HG03139 (cell line): Measurements from ENCODE around the gene WNT1.

Experiments used
- ATAC-seq: cut with Tn5 transposase; IDR thresholded peaks from one replicate; pipeline ENCODE4 v1.9.1; 2021; ENCODE audit not compliant: unreplicated experiment

WNT1 gene

DNA sequence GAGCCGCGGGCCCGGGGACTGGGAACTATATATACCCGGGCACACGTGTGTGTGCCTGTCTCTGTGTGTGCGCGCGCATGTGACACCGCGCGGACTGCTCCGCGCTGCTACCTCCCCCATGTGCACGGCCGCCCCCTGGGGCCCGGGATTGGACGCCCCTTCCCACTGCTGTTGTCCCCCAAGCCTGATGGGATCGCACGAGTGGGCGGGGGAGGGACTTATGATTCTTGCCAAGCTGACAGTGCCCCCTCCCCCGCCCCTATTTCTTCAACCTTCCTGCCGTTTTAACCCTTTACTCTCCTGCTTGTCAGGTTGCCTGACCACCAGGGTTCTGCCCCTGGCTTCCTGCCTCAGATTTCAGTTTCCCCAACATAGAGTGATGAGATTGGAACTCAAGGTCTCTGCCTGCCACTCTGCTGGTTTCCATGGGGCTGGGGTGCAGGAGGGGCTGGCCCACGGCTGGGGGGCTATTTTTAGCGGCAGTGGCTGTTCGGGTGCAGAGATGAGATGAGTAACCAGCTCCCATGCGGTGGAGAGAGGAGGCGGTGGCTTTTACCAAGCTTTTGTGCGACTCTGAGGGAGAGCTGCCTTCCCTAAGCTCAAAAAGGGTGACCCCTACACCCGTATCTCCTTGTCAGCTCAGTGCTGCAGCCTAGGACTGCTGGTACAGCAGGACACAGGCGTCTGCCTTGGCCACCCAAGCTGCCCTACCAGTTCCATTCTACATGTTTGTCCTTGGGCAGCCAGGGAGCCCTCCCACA is 21.4 kb downstream of the WNT1 start, which contains the start of gene DDN:
Gene DDN (minus strand): TSS at position 5 of the 761 bp plus-strand sequence. CDS start 88 bp downstream, outside the sequence.
- ATAC-seq: no peak

DNA sequence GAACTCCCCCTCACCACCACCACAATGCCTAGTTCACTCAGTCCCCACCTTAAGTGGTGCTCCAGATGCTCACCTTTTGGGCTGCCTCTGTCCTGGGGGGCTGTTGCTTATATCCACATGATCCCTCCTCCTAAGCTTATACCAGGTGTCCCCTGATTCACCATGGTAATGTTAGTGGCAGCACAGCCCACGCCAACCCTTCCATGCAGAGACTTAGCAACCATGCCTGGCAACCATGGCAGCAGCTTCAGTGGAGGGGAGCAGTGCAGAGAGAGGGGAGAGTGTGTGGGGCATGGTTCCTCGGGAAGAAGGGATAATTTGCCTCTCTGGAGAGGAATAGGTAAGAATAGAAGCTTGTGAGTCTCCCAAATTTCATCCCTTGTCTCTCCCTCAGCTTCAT is 22.2 kb downstream of the WNT1 start:
- ATAC-seq: no peak

DNA sequence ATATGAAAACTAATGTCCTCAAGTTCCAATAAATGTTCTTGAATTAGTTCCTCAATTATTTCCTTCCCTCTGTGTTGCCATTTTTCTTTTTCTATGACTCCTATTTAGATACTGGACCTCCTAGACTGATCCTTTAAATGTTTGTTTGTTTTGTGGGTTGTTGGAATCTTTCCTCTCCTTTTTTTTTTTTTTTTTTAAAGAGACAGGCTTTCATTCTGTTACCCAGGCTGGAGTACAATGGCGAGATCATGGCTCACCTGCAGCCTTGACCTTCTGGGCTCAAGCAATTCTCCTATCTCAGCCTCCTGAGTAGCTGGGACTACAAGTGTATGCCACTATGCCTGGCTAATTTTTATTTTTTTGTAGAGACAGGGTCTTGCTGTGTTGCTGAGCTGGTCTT is 30.8 kb downstream of the WNT1 start:
- no peak for ATAC-seq

DNA sequence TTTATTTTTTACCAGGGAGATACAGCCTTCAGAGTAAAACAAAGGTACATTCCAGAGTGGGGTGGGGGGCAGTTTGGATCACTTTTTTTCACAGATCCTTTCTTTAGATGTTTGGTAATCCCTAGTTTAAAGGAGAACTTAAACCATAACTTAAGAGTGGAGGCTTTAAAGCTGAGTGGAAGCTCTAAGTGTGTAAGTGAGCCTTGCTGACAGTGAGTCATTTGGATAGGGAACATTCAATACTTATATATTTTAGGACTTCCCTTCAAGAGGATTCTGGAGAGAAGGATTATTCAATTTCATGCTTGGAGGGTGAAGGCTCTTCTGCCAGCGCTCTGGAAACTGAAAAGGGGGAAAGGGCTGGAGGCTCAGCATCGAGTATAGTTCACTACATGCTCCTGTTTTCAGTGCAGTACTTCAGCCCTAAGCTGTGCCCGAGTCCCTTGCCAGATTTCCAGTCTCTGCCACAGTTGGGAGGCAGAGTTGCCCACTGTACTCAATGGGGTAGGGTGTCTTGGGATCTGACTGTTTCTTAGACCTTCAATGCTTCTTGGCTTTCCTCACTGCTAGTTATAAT is 32.1 kb downstream of the WNT1 start:
- ATAC-seq: no peak

DNA sequence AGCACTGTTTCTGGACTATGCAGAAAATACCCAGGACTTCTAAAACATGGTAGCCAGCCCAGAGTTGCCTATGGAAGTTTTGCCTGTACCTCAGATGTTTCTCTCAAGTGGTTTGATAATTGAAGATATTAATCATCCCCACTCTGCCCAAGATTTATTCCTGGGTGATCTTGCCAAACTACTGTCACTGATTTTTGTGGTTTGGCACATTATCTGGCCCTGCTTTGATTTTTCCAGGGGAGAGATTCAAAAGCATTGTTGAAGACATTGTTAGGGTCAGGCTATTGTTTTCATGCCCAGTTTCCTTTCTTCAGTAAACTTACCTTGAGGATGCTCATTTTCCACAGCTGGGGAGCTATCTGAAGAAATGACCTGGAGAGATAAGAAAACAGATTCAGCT is 34.6 kb downstream of the WNT1 start:
- ATAC-seq: no peak

DNA sequence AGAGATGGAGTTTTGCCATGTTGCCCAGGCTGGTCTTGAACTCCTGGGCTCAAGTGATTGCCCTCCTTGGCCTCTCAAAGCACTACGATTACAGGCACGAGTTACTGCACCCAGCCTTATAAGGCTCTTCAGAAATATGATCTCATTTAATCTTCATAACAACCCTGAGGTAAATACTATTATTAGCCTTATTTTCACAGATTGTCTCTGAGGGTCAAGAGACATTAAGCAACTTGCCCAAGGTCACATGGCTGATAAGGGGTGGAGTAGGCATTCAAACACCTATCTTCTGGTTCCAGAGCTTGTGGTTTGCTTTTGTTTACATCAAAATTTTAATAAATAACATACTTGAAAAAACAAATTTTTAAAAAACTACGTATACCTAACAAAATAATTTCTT is 35.3 kb downstream of the WNT1 start:
- ATAC-seq: no peak

DNA sequence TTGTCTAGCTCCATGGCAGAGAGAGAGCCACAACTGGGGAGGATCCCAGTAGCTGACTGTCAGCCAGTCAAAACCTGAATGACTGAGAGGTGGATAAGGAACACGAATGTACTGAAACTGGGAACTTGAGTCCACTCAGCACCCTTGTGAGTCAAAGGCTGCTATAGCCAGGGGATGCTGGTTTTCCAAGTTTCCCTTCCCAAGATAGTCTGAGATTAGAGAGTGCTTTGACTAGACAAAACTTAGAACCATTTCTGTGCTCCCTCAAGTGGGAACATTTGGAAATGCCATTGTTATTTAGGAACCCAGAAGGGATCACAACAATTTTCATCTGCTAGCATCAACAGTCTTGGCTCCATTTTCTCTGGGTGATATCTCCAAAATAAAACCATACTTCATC is 36.4 kb downstream of the WNT1 start:
- ATAC-seq: no peak

DNA sequence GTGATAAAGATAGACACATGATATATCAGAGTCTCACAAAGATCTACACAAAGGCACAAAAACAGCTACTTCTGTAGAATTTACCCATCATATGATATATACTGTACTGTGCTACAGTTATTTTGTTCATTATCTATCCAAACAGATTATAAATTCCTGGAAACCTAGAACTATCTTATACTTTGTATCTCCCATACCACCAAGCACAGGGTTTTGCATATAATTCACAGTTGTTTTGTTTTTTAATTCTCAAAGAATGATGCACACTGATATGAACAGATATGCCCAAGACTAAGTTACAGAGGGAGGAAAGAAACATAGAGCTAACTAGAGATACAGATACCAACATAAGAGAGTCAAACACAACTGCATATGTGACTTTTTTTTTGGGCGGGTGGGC is 37.1 kb downstream of the WNT1 start:
- ATAC-seq: no peak

DNA sequence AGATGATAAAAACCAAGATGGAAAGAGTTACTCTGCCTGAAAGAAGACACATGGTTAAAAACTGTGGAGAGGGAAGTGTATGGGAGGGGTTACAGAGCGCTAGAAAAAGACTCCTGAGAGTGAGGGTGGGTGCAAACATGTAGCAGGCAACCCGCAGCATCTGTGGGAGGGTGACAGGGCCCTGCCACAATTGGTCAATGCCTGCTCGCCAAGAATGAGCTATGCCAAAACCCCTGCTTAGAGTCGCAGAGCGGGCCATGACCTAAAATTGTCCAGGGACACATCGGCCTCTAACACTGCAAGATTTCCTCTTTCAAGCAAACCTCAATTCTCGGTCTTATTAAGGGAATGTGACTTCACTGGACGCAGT is 39.8 kb downstream of the WNT1 start:
- peak; percentile 4 for ATAC-seq

DNA sequence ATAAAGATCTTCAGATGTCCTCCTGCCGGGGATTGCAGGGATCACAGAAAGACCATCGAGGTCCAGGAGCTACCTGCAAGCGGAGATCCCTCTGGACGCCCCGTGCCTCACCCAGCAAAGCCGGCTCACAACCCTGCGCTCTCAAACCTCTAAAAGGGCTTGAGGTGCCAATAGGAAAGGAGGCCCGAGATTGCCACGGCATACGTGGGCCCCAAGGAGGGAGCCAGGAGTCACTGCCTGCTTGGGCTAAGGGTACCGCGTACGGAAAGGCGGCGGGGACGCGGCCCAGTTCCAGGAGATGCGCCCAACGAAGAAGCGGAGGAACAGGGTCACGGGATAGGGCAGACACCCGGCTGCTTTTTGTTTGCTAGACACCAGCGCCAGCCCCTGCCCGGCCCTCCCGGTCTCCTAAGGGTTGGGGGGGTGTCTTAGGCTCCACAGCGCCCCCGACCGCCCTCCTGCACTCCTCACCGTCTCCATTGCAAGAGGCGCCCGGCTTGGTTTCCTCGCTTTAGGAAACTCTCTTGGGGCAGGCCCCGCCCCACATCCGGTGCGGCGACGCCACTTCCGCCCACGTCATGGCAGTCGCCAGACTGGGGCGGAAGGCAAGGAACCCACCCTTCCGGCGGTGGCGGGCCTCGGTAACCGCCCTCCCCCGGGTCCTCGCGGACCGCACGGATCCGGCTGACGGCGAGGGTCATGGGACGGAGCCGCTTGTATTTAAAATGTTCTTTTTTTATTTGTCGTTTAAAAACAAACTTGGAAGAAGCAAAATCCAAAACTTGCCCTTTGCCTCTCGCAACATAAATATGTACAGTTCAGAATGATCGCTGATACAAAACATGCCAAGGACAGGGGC is 40.4 kb downstream of the WNT1 start, which contains the start of gene PRKAG1:
Gene PRKAG1 (minus strand): TSS at position 516 of the 859 bp plus-strand sequence. CDS start 36 bp downstream, at position 480.
- peak; percentile 86 for ATAC-seq

DNA sequence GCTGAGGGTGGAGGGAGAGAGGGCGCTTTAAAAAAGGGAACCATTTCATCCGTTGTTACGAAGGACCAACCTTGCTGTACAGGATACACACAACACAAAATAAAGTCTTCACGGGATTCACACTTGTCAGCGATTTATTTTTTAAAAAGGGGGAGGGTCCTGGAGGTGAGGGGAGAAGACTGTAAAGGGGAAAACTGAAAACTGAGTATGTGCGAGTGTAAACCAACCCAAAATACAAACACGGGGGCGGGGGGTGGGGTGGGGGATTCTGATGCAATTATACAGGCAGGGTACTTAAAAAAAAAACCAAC is 41.0 kb downstream of the WNT1 start:
- peak; percentile 16 for ATAC-seq

DNA sequence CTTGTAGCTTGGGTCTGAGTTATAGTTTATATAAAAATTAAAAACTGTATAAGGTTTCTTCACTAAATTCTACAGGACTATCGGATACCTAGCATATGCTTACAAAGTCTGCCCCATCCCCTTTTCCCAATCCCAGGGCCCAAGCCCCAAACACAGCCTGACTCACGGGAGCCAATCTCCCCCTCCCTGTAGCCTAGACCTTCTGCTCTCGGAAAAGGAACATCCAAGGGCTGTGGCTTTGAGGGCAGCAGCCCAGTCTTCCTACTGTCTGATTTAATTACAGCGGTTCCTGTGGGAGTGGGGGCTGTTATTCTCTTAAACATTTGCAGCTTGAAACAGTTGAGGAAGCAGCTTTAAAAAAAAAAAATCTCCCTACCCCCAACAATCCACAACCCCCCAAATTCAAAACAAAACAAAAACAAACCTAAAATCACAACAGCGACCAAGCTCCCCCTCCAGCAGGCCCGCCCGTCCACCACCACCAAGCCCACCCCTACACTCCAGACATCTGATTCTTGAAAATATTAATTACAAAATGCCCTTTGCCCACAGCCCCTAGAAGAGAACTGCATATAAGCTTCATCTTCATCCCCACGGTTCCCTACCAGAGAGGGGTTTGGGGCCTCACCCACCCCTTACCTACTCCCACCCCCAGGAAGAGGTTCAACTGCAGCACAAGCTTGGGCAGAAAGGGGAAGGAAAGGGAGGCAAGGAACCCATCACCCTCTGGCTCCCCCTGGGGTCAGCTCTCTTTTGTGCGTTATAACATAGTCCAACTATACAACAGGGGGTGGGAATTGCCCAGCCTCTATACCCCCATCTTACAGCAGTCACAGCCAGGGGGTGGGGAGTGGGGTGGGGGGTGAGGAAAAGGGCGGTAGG is 41.6 kb downstream of the WNT1 start:
- ATAC-seq: no peak

DNA sequence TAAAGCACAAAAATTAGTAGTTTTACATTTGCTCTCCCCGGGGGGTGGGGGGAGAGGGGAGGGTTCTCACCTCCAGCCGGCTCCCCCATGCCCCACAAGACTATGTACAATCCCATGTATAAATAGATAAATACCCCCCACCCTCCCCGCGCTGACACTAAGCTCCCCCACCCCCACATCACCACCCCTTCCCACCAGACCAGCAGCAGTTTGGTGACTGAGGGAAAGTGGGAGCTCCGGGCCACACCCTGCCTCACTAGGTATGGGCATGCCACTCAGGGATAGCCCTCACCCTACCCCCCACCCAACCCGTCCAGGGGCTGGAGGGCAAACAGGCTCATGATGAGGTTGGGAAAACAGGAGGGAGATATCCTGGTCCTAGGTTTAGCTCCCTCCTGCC is 42.3 kb downstream of the WNT1 start:
- ATAC-seq: no peak

DNA sequence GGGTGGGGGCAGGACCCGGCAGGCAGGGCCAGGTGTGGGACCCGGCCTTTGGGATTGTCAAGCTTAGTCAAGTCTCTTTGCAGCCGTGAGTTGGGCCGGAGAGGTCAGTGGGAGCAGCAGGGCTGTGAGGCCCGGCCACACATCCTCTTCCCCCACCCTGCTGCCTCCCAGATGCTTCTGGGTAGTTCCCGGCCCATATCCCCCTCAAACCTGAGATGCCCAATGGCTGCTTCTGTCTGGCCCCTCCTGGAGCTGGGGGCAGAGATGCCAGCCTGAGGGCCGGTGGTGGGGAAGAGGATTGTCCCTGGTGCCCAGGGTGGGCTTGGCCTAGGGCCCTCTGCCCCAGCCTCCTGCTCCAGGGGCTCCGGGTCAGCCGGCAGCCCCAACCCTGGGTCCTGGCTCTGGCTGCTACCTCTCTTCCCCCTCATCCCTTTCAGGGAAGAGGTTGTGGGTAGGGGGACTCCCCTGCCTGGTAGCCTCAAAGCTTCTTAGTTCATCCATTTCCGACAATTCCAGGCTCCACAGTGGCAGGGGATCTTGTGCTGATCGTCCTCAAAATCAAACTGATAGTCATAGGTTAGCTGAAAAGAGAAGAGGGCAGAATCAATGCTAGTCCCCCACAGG is 43.3 kb downstream of the WNT1 start:
- no peak for ATAC-seq

DNA sequence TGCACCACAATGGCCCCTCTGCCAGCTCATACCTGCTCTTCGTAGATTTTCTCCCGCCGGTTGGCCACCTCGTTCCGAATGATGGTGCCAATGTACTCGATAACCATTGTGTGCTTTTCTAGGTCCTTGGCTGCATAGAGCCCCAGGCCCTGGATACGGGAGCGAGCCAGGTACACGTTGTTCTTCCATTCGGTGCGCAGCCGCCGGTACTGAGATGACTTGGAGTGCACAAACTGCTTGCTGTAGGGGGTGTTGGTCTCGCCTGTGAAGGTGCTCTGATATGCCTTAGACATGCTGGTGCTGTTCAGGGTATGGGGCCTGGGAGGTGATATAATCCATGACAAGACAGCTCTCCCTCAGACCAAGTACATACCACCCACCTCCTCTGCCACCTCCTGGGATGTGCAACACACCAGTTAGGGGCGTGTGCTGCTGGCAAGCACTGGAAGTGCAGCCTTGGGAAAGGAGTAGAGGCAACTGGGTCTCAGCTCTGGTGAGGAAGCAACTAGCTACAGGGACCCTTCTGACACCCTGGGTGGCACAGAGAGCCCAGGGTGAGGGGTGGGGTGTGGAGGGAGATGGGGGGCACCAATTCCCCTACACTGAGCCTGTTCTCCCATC is 44.5 kb downstream of the WNT1 start:
- ATAC-seq: no peak

DNA sequence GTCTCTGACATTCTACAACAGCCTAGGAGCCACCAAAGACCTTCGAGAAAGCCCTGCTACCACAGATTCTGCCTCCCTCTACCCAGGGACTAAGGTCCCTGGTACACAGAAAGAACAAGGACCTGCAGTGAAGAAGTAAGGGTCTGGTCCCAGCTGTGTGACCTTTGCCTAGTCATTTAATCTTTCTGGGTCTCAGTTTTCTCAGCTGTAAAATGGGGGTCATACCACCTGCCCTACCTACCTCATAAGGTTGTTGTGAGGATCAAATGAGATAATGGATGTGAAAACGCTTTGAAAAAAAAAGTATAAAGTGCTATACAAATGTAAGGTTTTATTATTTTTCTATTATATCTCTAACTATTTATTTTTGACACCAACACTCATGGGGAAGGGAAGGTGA is 45.7 kb downstream of the WNT1 start:
- no peak for ATAC-seq

DNA sequence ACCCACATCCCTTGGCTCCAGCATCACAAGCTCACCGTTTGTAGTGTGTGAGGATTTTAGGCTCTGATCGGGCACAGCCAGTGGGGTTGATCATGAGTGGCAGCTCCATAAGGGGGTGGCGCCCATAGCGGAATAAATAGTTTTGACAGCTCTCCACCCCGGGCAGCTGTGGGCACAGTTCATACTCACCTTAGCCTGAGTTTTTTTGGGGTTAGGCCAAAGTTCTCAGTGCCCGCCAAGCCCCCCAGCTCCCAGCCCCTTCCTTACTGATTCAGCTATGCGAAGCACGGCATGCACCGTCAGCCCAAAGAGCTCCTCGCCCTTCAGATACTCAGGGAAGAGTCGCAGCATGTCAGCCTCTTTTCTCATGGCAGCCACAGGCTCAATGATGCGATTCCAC is 46.4 kb downstream of the WNT1 start:
- ATAC-seq: no peak

DNA sequence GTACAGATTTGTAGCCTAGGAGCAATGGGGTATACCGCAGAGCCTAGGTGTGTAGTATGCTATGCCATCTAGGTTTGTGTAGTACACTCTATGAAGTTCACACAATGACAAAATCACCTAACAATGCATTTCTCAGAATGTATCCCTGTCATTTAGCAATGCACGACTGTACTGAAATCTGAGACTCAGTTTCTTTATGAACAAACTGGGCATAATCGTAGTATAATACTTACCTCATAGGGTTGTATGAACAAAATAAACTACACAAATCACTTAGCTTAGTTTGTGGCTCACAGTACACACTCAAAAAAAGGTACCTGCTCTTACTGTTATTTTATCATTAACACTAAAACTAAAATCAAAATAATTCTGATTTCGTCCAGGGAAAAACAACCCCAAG is 47.3 kb downstream of the WNT1 start:
- no peak for ATAC-seq

DNA sequence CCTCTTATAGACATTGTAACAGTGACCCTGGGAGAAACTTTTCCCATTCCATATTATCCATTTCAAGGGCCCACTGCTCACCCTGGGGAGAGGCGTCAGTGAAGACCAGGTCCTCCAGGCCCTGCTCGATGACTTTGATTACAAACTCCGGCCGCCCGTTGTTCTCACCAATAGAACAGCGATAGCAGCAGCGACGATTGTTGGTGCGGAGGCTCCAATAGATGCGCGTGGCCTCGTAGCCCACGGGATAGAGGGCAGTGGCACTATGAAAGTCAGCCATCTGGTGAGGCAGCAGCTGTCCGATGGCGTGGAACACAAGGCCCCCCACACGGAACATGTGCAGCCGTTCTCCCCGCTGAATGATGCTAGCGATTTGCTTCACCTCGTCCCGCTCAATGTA is 48.0 kb downstream of the WNT1 start:
- no peak for ATAC-seq
